ENCODE data around the gene DCC.

DCC gene

GRCh38 chr18:52339891-52340371 is at the start of gene DCC:
Gene DCC, plus strand, starts transcription at chr18:52340197. Its CDS starts 591 bp downstream, at chr18:52340788.
- DNase-seq = no peak

GRCh38 chr18:52310651-52311050 is 29.3 kb upstream of the DCC start:
- no peak for DNase-seq

- no peak for DNase-seq
Measured at GRCh38 chr18:52311331-52311730, 28.7 kb upstream of the DCC start.

GRCh38 chr18:52312346-52312745 is 27.7 kb upstream of the DCC start:
- DNase-seq = no peak

- no peak for DNase-seq
Measured at GRCh38 chr18:52313213-52313612, 26.8 kb upstream of the DCC start.

GRCh38 chr18:52319424-52319983 is 20.5 kb upstream of the DCC start:
- DNase-seq = no peak

- no peak for DNase-seq
Measured at GRCh38 chr18:52322307-52322706, 17.7 kb upstream of the DCC start.

GRCh38 chr18:52323802-52324201 is 16.2 kb upstream of the DCC start:
- DNase-seq = no peak

GRCh38 chr18:52325997-52326396 is 14.0 kb upstream of the DCC start:
- DNase-seq = no peak

GRCh38 chr18:52333860-52334259 is 6.1 kb upstream of the DCC start:
- no peak for DNase-seq

GRCh38 chr18:52334307-52334706 is 5.7 kb upstream of the DCC start:
- DNase-seq = no peak

- DNase-seq = no peak
Measured at GRCh38 chr18:52334896-52335295, 5.1 kb upstream of the DCC start.

GRCh38 chr18:52337276-52337675 is 2.7 kb upstream of the DCC start:
- DNase-seq = no peak

- DNase-seq = no peak
Measured at GRCh38 chr18:52340406-52341102, 557 bp downstream of the DCC start.

GRCh38 chr18:52341103-52341432 is 1.1 kb downstream of the DCC start:
- DNase-seq = no peak

GRCh38 chr18:52341608-52342381 is 1.8 kb downstream of the DCC start:
- DNase-seq = no peak

- DNase-seq = no peak
Measured at GRCh38 chr18:52342456-52342855, 2.5 kb downstream of the DCC start.

- DNase-seq = no peak
Measured at GRCh38 chr18:52343138-52343537, 3.1 kb downstream of the DCC start.

GRCh38 chr18:52343731-52344340 is 3.8 kb downstream of the DCC start:
- DNase-seq = no peak

- no peak for DNase-seq
Measured at GRCh38 chr18:52344881-52345280, 4.9 kb downstream of the DCC start.

- no peak for DNase-seq
Measured at GRCh38 chr18:52345428-52345827, 5.4 kb downstream of the DCC start.

GRCh38 chr18:52348209-52348608 is 8.2 kb downstream of the DCC start:
- DNase-seq = no peak

- DNase-seq = no peak
Measured at GRCh38 chr18:52349498-52349897, 9.5 kb downstream of the DCC start.

- DNase-seq = no peak
Measured at GRCh38 chr18:52352920-52353319, 12.9 kb downstream of the DCC start.
